DMS 273 (cell line): ENCODE results near the gene WDR13.
"Not testable (repeated sequence)": the region's sequence is repeated elsewhere in the genome, so short reads cannot be mapped to it uniquely, and the experiment has no call there.

ENCODE experiments used
- DNase-seq: peaks from one replicate; lab custom pipeline; 2025; ENCODE audit not compliant: unreplicated experiment; lab: John Stamatoyannopoulos, UW

Gene WDR13

GRCh38 chrX:48652055-48652579, 54.8 kb downstream of the WDR13 start:
- DNase-seq, result not testable (repeated sequence)

- DNase-seq, result not testable (repeated sequence)
Observed at GRCh38 chrX:48654746-48655145, 57.5 kb downstream of the WDR13 start.
